Endothelial cell of umbilical vein (primary cell): ENCODE data around the gene SPATA3. TPM values are rescaled to one million over a fixed set of nuclear protein-coding genes. Genes with fewer than 3 reads are reported as not detected.

Experiments
- BruUV-seq: library from RNA; stranded (reverse); fragments of 400-500 nt; replicated peaks from 2 replicates; lab custom pipeline; 2021; lab: Mats Ljungman, UMichigan
- CTCF ChIA-PET: fragments of 300-600, 350-600 bp; sonication (Branson Sonifier 250); formaldehyde crosslinking; loops from one replicate; lab custom pipeline; 2021; ENCODE audit warnings: antibody characterized with exemption, inconsistent platforms; lab: Charles Lee
- POLR2A ChIA-PET: fragments of 300-600, 350-600 bp; sonication (Branson Sonifier 250); formaldehyde crosslinking; loops from one replicate; lab custom pipeline; 2021; ENCODE audit warnings: antibody characterized with exemption, inconsistent platforms; lab: Charles Lee
- DNase-seq: peaks from one replicate; pipeline ENCODE4 v3.0.0-alpha.2; 2011; ENCODE audit warnings: low read depth, low spot score
- FAIRE-seq: peaks from 2 replicates; lab custom pipeline; 2011; peaks lifted over from hg19 to GRCh38; lab: Jason Lieb, UNC
- H2AFZ ChIP-seq: 2 replicates; pipeline ENCODE4 v1.6.0; 2012; ENCODE audit warnings: low read depth, low read length, control low read depth, inconsistent platforms
- H3K27ac ChIP-seq: 2 replicates; pipeline ENCODE4 v1.5.1; 2011; ENCODE audit warnings: low read depth, mild to moderate bottlenecking, control low read depth, low read length, moderate library complexity; ENCODE audit not compliant: insufficient read depth
- H3K27me3 ChIP-seq, 2 experiments: 2 replicates each; pipeline versions ENCODE4 v1.6.0 to v1.6.1; 2011; ENCODE audit warnings: low read length in 2 of 2, mixed read lengths in 1 of 2; ENCODE audit not compliant: control insufficient read depth in 2 of 2, insufficient read depth in 2 of 2
- H3K36me3 ChIP-seq, 2 experiments: 2 replicates in 1 of 2; 3 replicates in 1 of 2; pipeline ENCODE4 v1.5.1; 2011; ENCODE audit warnings: low read length in 2 of 2, mild to moderate bottlenecking in 1 of 2, moderate library complexity in 1 of 2; ENCODE audit not compliant: control insufficient read depth in 2 of 2, insufficient read depth in 2 of 2; ENCODE audit errors: extremely low read depth in 1 of 2
- H3K4me1 ChIP-seq: 3 replicates; pipeline ENCODE4 v1.5.1; 2011; ENCODE audit warnings: mild to moderate bottlenecking, low read length; ENCODE audit not compliant: control insufficient read depth, insufficient read depth; ENCODE audit errors: extremely low read depth
- H3K4me2 ChIP-seq: 2 replicates; pipeline ENCODE4 v1.6.1; 2011; ENCODE audit warnings: low read length, control low read depth, mixed read lengths; ENCODE audit not compliant: insufficient read depth
- H3K4me3 ChIP-seq, 3 experiments: fragments of 200-600 bp in 1 of 3; sonication (generic), shearing (Covaris generic) in 1 of 3; replicated peaks in 1 of 3; 2 replicates each; pipeline ENCODE4 v1.5.1; 2011 to 2016; ENCODE audit warnings: control low read depth in 3 of 3, low read length in 3 of 3, mild to moderate bottlenecking in 2 of 3, inconsistent platforms in 1 of 3, low read depth in 1 of 3, moderate library complexity in 1 of 3; ENCODE audit not compliant: insufficient read depth in 1 of 3
- H3K79me2 ChIP-seq: 2 replicates; pipeline ENCODE4 v1.6.0; 2012; ENCODE audit warnings: low read length, inconsistent platforms; ENCODE audit not compliant: control insufficient read depth, insufficient read depth
- H3K9ac ChIP-seq: replicated peaks from 2 replicates; pipeline ENCODE3; 2011; ENCODE audit warnings: low read length, control low read depth; ENCODE audit not compliant: insufficient read depth; ENCODE audit errors: extremely low read depth
- H3K9me1 ChIP-seq: replicated peaks from 3 replicates; pipeline ENCODE4 v1.6.0; 2011; ENCODE audit warnings: mild to moderate bottlenecking, low read length; ENCODE audit not compliant: control insufficient read depth, insufficient read depth; ENCODE audit errors: extremely low read depth
- H3K9me3 ChIP-seq: replicated peaks from 2 replicates; pipeline ENCODE4 v1.5.1; 2012; ENCODE audit warnings: low read length, inconsistent platforms; ENCODE audit not compliant: control insufficient read depth, insufficient read depth
- H4K20me1 ChIP-seq: replicated peaks from 2 replicates; pipeline ENCODE3; 2011; ENCODE audit warnings: mild to moderate bottlenecking, low read length; ENCODE audit not compliant: control insufficient read depth, insufficient read depth; ENCODE audit errors: extremely low read depth
- CTCF ChIP-seq, 2 donors: IDR thresholded peaks; 1 replicate in 1 of 2; 2 replicates in 1 of 2; pipeline ENCODE4 v1.5.1; 2011; ENCODE audit warnings: low read length in 2 of 2, mild to moderate bottlenecking in 2 of 2, moderate library complexity in 2 of 2, control low read depth in 1 of 2, inconsistent platforms in 1 of 2, low read depth in 1 of 2; ENCODE audit not compliant: insufficient read depth in 1 of 2; ENCODE audit errors: extremely low read depth in 1 of 2
- EZH2 ChIP-seq: IDR thresholded peaks from 2 replicates; pipeline ENCODE4 v1.6.1; 2012; ENCODE audit warnings: borderline replicate concordance, low read depth, mild to moderate bottlenecking, moderate library complexity, low read length, inconsistent platforms; ENCODE audit not compliant: severe bottlenecking
- FOS ChIP-seq: IDR thresholded peaks from 2 replicates; pipeline ENCODE4 v1.6.1; 2011; ENCODE audit warnings: mild to moderate bottlenecking, low read length, moderate library complexity, borderline replicate concordance; ENCODE audit not compliant: insufficient read depth
- MYC ChIP-seq: IDR thresholded peaks from one replicate; pipeline ENCODE4 v1.6.1; 2011; ENCODE audit warnings: mild to moderate bottlenecking, low read depth, low read length
- dilution Hi-C: fragments of 300-500 bp; cut with MboI; formaldehyde crosslinking; loops from one replicate; pipeline ENCODE4 v1.15.0; 2019; ENCODE audit warnings: low sequenced_read_pairs; ENCODE audit not compliant: extremely low pct_ligation_motif_present
- intact Hi-C: fragments of 100-400 bp; cut with micrococcal nuclease; formaldehyde crosslinking; loops from one replicate; pipeline ENCODE4 v1.10.0; 2022
- polyA plus RNA-seq, 4 experiments: library from polyadenylated mRNA; depleted of rRNA in 3 of 4; stranded (reverse) in 3 of 4; unstranded in 1 of 4; fragments of >200 nt; gene quantifications; 2 replicates each; pipeline versions ENCODE4 v1.2.1 to v1.2.3, GENCODE V29; 2011 to 2012; ENCODE audit warnings: missing spikeins in 1 of 4
- total RNA-seq: library from RNA; stranded (reverse); gene quantifications from 2 replicates; pipeline ENCODE4 v1.2.3, GENCODE V29; 2021

The SPATA3 gene
- total and polyA plus RNA-seq, 2 donors (not counting 3 experiments of a cell fraction or from before 2014, with no cell fraction given): not detected

GRCh38 chr2:230984393-230985220 lies 11.3 kb upstream of the SPATA3 start:
- intact Hi-C loops: no loop called here
- no peak for DNase-seq
- Histone ChIP-seq H4K20me1 (no peaks in the 10 kb centered on the region), H3K4me2 (no peak overlapping the region), H3K27ac (no peak overlapping the region), H3K79me2 (no peaks in the 10 kb centered on the region), H3K4me1 (peaks cover 4% of the 10 kb centered on the region), H3K4me3 (no peak overlapping the region), H2AFZ (no peak overlapping the region), H3K36me3 (no peaks in the 10 kb centered on the region), H3K9me1 (no peaks in the 10 kb centered on the region), H3K27me3 (peaks cover 0 to 2% of the 10 kb centered on the region in 2 experiments), H3K9me3 (no peaks in the 10 kb centered on the region), H3K9ac (no peak overlapping the region)
- ChIA-PET CTCF (interaction anchor here (0.8 to 9.4 kb wide), 4 partner anchors 82 to 159 kb away, joined by 3 to 287 read pairs (median 36); no protein-coding TSS in a partner anchor), POLR2A (no interaction called here)
- no peak for TF ChIP-seq EZH2
- no peak for TF ChIP-seq MYC
- no peak for TF ChIP-seq CTCF (IDR thresholded peaks at IDR 0.05; ENCODE audit: extremely low read depth in 1 of 2, insufficient read depth in 1 of 2, low read depth in 1 of 2, low read length in 2 of 2)
- TF ChIP-seq FOS: no peak
- no peak for FAIRE-seq
- no TSS peak for BruUV-seq
- dilution Hi-C loops: no loop called here
